ENCODE data around the gene PCDH15. TPM values are rescaled to one million over a fixed set of nuclear protein-coding genes. Genes with fewer than 3 reads are reported as not detected.

The PCDH15 gene
- total RNA-seq, 3 donors from 2014 or later, result 0.38 TPM; not detected in 2

DNA sequence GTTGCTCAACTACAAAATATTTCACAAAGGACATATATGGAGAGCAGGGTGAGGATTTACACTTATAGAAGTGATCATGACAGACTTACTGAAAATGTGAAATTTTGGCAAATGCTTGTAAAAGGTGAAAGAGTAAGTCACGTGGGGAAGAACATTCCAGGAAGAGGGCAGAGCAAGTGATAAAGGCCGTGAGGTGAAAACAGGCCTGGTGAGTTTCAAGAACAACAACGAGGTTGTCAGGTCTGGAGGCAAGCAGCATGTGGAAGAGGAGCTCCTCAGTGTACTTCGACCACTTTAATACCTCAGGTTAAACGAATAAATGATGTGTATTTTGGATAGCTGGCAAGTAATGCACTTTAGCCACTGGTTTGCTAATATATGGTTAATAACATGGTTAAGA, 706.7 kb downstream of the PCDH15 start:
- ATAC-seq (no peak), DNase-seq (no peak)
- TF ChIP-seq, protein P1, sequence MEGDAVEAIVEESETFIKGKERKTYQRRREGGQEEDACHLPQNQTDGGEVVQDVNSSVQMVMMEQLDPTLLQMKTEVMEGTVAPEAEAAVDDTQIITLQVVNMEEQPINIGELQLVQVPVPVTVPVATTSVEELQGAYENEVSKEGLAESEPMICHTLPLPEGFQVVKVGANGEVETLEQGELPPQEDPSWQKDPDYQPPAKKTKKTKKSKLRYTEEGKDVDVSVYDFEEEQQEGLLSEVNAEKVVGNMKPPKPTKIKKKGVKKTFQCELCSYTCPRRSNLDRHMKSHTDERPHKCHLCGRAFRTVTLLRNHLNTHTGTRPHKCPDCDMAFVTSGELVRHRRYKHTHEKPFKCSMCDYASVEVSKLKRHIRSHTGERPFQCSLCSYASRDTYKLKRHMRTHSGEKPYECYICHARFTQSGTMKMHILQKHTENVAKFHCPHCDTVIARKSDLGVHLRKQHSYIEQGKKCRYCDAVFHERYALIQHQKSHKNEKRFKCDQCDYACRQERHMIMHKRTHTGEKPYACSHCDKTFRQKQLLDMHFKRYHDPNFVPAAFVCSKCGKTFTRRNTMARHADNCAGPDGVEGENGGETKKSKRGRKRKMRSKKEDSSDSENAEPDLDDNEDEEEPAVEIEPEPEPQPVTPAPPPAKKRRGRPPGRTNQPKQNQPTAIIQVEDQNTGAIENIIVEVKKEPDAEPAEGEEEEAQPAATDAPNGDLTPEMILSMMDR (IDR thresholded peaks at IDR 0.05), result no peak
- no peaks in the 10 kb centered on the region for H3K36me3 ChIP-seq (ENCODE audit: low read depth)
- no peaks in the 10 kb centered on the region for H3K9me3 ChIP-seq
- H3K4me1 ChIP-seq (ENCODE audit: low read depth), result no peaks in the 10 kb centered on the region
- H3K4me3 ChIP-seq, result no peak overlapping the region
- intact Hi-C loops (cut with DNase I, micrococcal nuclease), result no loop called here

DNA sequence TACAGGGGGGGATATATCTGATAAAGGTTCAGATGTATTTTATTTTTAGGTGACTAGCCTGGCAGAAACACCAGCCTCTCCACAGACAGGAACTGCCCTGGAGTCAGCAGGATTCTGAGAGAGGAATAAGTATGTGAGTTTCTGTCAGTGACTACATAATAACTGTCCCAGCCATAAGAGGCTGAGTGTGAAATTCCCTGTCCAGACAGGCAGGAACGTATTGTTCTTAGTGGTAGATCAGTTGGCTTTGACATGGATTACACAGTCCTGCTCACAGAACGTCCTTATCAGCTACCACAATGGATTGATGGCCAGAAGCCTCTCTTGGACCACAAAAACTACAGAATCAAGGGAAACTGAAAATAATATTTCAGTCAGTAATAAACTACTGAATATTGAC, 709.8 kb downstream of the PCDH15 start:
- DNase-seq (no peak), ATAC-seq (no peak)
- no peaks in the 10 kb centered on the region for H3K9me3 ChIP-seq
- H3K36me3 ChIP-seq (ENCODE audit: low read depth), result no peaks in the 10 kb centered on the region
- intact Hi-C loops (cut with DNase I, micrococcal nuclease), result no loop called here
- no peaks in the 10 kb centered on the region for H3K4me1 ChIP-seq (ENCODE audit: low read depth)
- TF ChIP-seq, protein P1 (IDR thresholded peaks at IDR 0.05), result no peak
- H3K4me3 ChIP-seq, result no peak overlapping the region

GRCh38 chr10:54081950-54082349, 719.1 kb downstream of the PCDH15 start:
- no peak overlapping the region for H3K4me3 ChIP-seq
- H3K36me3 ChIP-seq (ENCODE audit: low read depth), result no peaks in the 10 kb centered on the region
- no peak for DNase-seq
- no peaks in the 10 kb centered on the region for H3K4me1 ChIP-seq (ENCODE audit: low read depth)
- TF ChIP-seq, protein P1 (IDR thresholded peaks at IDR 0.05), result no peak
- intact Hi-C loops (cut with DNase I, micrococcal nuclease), result no loop called here
- no peaks in the 10 kb centered on the region for H3K9me3 ChIP-seq
- no peak for ATAC-seq

DNA sequence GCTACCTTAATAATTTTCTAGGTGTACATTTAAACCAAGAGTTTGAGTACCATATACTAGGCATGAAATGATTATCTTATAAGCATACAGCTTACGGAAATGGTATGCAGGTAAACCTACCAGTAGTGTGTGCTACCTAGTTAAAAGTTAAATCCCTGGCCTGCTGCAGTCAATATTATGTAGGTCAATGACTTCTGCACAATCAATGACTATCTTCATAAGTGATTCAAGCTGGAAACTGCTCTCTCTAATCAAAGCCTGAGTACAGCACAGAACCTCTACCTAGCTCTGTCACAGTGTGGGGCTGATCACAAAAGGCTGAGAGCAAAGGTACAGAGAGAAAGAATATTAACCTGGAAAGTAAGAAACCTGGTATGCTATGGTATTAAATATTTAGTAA, 733.7 kb downstream of the PCDH15 start:
- no peak for DNase-seq
- intact Hi-C loops (cut with DNase I, micrococcal nuclease), result no loop called here
- Histone ChIP-seq H3K4me1 (ENCODE audit: low read depth) (no peaks in the 10 kb centered on the region), H3K4me3 (no peak overlapping the region), H3K36me3 (ENCODE audit: low read depth) (no peaks in the 10 kb centered on the region), H3K9me3 (no peaks in the 10 kb centered on the region)
- TF ChIP-seq, protein P1 (IDR thresholded peaks at IDR 0.05), result no peak
- ATAC-seq, result no peak

DNA sequence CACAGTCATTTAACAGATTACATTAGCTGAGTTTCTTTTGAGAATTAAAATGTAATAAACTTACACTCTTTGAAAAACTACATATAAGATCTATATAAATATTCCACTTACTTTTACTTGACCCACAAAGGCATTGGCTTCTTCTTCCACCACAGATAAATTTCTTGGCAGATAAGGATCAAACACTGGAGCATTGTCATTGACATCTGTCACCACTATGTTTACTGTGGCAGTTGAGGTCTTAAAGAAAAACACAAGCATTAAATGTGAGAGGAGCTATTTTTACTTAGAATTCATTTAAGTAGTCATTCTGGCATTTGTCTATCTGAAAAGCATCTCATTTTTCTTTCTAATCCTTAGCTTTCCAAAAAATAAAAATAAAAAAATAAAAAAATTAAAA, 734.4 kb downstream of the PCDH15 start:
- Histone ChIP-seq H3K4me1 (ENCODE audit: low read depth) (no peaks in the 10 kb centered on the region), H3K36me3 (ENCODE audit: low read depth) (no peaks in the 10 kb centered on the region), H3K9me3 (no peaks in the 10 kb centered on the region), H3K4me3 (no peak overlapping the region)
- DNase-seq, result no peak
- TF ChIP-seq, protein P1 (IDR thresholded peaks at IDR 0.05), result no peak
- no peak for ATAC-seq
- intact Hi-C loops (cut with DNase I, micrococcal nuclease), result no loop called here

DNA sequence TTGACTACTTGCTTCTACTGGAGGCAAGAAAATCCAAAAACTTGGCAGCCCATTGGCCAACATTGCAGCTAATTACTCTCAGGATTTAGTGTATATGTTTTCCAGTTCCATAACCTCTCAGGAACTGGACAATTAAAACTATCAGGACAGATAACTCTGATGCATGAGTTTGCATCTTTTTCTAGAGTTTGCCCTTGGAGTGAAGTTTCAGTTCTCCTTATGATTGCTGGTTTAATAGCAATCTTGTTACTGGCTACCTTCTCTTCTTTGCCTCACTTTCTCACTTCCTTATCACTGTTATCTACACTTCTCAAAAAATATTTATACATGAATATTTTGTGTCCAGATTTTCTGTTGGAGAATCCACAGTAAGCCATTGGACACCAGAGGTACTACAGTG, 735.9 kb downstream of the PCDH15 start:
- Histone ChIP-seq H3K9me3 (no peaks in the 10 kb centered on the region), H3K36me3 (ENCODE audit: low read depth) (no peaks in the 10 kb centered on the region), H3K4me1 (ENCODE audit: low read depth) (no peaks in the 10 kb centered on the region), H3K4me3 (no peak overlapping the region)
- no peak for ATAC-seq
- TF ChIP-seq, protein P1 (IDR thresholded peaks at IDR 0.05), result no peak
- intact Hi-C loops (cut with DNase I, micrococcal nuclease), result no loop called here
- DNase-seq, result no peak

Data from mucosa of descending colon (tissue), 3 donors.